ENCODE measurements around the gene SARS1. TPM values are rescaled to one million over a fixed set of nuclear protein-coding genes. Genes with fewer than 3 reads are reported as not detected.

SARS1 gene
- total and polyA plus RNA-seq, 2 of the 13 experiments (the other 11 are each of a cell fraction or from before 2014, with no cell fraction given), result 103 to 134 TPM

- TF ChIP-seq ZNF280D (CRISPR knock-in tag; IDR thresholded peaks at IDR 0.05) (no peak), HOMEZ (CRISPR knock-in tag; IDR thresholded peaks at IDR 0.05; ENCODE audit: low read depth) (no peak), ZNF710 (CRISPR knock-in tag; IDR thresholded peaks at IDR 0.05; ENCODE audit: borderline replicate concordance) (0 out of 2 replicates have a peak, but pooled peaks have one; percentile 19), FOXA1 (IDR thresholded peaks at IDR 0.05) (no peak), FOXA1 (CRISPR knock-in tag; IDR thresholded peaks at IDR 0.05) (peak; percentile 52), HES4 (CRISPR knock-in tag; IDR thresholded peaks at IDR 0.05; ENCODE audit: borderline replicate concordance) (no peak), ZNF318 (CRISPR knock-in tag; IDR thresholded peaks at IDR 0.05) (no peak), MTA3 (CRISPR knock-in tag; IDR thresholded peaks at IDR 0.05) (no peak), ZUFSP (CRISPR knock-in tag; IDR thresholded peaks at IDR 0.05; ENCODE audit: borderline replicate concordance) (no peak), CBX5 (CRISPR knock-in tag; IDR thresholded peaks at IDR 0.05; ENCODE audit: borderline replicate concordance) (no peak), IRF9 (CRISPR knock-in tag; IDR thresholded peaks at IDR 0.05; ENCODE audit: borderline replicate concordance) (no peak)
These were observed 28.4 kb upstream of the SARS1 start (continued) for GRCh38 chr1:109185357-109185756.

Data from HepG2 (cell line).